Keratinocyte (primary cell): Measurements from ENCODE around the gene DNAH12.

Experiments
- EZH2 ChIP-seq: IDR thresholded peaks from one replicate; pipeline ENCODE4 v1.6.1; 2012; ENCODE audit warnings: inconsistent platforms, mild to moderate bottlenecking, low read length, moderate library complexity
- TF ChIP-seq, protein P1 (sequence below), 3 experiments: IDR thresholded peaks in 1 of 3; conservative IDR thresholded peaks in 1 of 3; optimal IDR thresholded peaks in 1 of 3; 2 replicates in 2 of 3; 3 replicates in 1 of 3; pipeline versions ENCODE3 to v1.5.1; 2011; ENCODE audit warnings: low read length in 3 of 3, mild to moderate bottlenecking in 3 of 3, moderate library complexity in 2 of 3, control low read depth in 1 of 3, inconsistent platforms in 1 of 3; ENCODE audit not compliant: insufficient read depth in 2 of 3; ENCODE audit errors: extremely low read depth in 1 of 3

GRCh38 chr3:57436195-57436761 is 107.9 kb downstream of the DNAH12 start:
- TF ChIP-seq, protein P1, sequence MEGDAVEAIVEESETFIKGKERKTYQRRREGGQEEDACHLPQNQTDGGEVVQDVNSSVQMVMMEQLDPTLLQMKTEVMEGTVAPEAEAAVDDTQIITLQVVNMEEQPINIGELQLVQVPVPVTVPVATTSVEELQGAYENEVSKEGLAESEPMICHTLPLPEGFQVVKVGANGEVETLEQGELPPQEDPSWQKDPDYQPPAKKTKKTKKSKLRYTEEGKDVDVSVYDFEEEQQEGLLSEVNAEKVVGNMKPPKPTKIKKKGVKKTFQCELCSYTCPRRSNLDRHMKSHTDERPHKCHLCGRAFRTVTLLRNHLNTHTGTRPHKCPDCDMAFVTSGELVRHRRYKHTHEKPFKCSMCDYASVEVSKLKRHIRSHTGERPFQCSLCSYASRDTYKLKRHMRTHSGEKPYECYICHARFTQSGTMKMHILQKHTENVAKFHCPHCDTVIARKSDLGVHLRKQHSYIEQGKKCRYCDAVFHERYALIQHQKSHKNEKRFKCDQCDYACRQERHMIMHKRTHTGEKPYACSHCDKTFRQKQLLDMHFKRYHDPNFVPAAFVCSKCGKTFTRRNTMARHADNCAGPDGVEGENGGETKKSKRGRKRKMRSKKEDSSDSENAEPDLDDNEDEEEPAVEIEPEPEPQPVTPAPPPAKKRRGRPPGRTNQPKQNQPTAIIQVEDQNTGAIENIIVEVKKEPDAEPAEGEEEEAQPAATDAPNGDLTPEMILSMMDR (optimal IDR thresholded peaks at IDR 0.05 in 1 of 3, IDR thresholded peaks at IDR 0.05 in 1 of 3, conservative IDR thresholded peaks at IDR 0.05 in 1 of 3; ENCODE audit: extremely low read depth in 1 of 3, insufficient read depth in 2 of 3, low read length in 3 of 3), result no peak
- no peak for TF ChIP-seq EZH2
